Upper lobe of right lung (tissue), 1 donor: ENCODE measurements around the gene ALPL. TPM values are rescaled to one million over a fixed set of nuclear protein-coding genes. Genes with fewer than 3 reads are reported as not detected.

ENCODE experiments used
- ATAC-seq: fragments of 200-7000 bp; cut with Tn5 transposase; one replicate; pipeline ENCODE4 v1.9.1; 2020; ENCODE audit warnings: mild to moderate bottlenecking, moderate library complexity
- DNase-seq: peaks from one replicate; pipeline ENCODE4 v3.0.0-alpha.2; 2020
- H3K27ac ChIP-seq: fragments of 200-600 bp; one replicate; pipeline ENCODE4 v1.8.0; 2022
- H3K27me3 ChIP-seq: fragments of 200-600 bp; one replicate; pipeline ENCODE4 v1.8.0; 2022; ENCODE audit warnings: mild to moderate bottlenecking
- H3K36me3 ChIP-seq: fragments of 200-600 bp; one replicate; pipeline ENCODE4 v1.8.0; 2022
- H3K4me1 ChIP-seq: fragments of 200-600 bp; one replicate; pipeline ENCODE4 v1.8.0; 2022
- H3K4me3 ChIP-seq: fragments of 200-600 bp; one replicate; pipeline ENCODE4 v1.8.0; 2022; ENCODE audit warnings: mild to moderate bottlenecking
- H3K9me3 ChIP-seq: fragments of 200-600 bp; one replicate; pipeline ENCODE4 v1.8.0; 2022
- intact Hi-C: fragments of 100-400 bp; cut with DNase I; formaldehyde crosslinking; loops from one replicate; pipeline ENCODE4 v1.11.0; 2022
- total RNA-seq: library from RNA; stranded (reverse); fragmentation: NEBNext Ultra II Directional; extraction: Animal tissue kit (Norgen Biotek cat#: 25700); gene quantifications from one replicate; pipeline ENCODE4 v1.2.1, GENCODE V29; 2021
- TF ChIP-seq, protein P1 (sequence below): fragments of 200-600 bp; IDR thresholded peaks from one replicate; pipeline ENCODE4 v1.8.0; 2022; ENCODE audit warnings: antibody characterized with exemption
- donor health status: DM: no; HTN: yes; CAD: no; lungs with severe emphysema.

Gene ALPL
- total RNA-seq, 1 donor from 2014 or later: 164 TPM

- DNase-seq (no peak), ATAC-seq (no peak)
- no peak overlapping the region for H3K27ac ChIP-seq
- no peaks in the 10 kb centered on the region for H3K36me3 ChIP-seq
- intact Hi-C loops: loop anchor here (10.0 kb wide), 1 partner anchor 55 kb away; no protein-coding TSS in a partner anchor
- peaks cover 3% of the 10 kb centered on the region for H3K4me1 ChIP-seq
- H3K9me3 ChIP-seq: no peaks in the 10 kb centered on the region
- TF ChIP-seq, protein P1, sequence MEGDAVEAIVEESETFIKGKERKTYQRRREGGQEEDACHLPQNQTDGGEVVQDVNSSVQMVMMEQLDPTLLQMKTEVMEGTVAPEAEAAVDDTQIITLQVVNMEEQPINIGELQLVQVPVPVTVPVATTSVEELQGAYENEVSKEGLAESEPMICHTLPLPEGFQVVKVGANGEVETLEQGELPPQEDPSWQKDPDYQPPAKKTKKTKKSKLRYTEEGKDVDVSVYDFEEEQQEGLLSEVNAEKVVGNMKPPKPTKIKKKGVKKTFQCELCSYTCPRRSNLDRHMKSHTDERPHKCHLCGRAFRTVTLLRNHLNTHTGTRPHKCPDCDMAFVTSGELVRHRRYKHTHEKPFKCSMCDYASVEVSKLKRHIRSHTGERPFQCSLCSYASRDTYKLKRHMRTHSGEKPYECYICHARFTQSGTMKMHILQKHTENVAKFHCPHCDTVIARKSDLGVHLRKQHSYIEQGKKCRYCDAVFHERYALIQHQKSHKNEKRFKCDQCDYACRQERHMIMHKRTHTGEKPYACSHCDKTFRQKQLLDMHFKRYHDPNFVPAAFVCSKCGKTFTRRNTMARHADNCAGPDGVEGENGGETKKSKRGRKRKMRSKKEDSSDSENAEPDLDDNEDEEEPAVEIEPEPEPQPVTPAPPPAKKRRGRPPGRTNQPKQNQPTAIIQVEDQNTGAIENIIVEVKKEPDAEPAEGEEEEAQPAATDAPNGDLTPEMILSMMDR: no peak
- H3K4me3 ChIP-seq: no peak overlapping the region
- no peaks in the 10 kb centered on the region for H3K27me3 ChIP-seq
These were observed 60.8 kb downstream of the ALPL start for GRCh38 chr1:21569820-21570527.

- peaks cover 3% of the 10 kb centered on the region for H3K4me1 ChIP-seq
- DNase-seq (no peak), ATAC-seq (no peak)
- intact Hi-C loops: loop anchor here (10.0 kb wide), 1 partner anchor 56 kb away; no protein-coding TSS in a partner anchor
- no peaks in the 10 kb centered on the region for H3K27me3 ChIP-seq
- H3K4me3 ChIP-seq: no peak overlapping the region
- H3K36me3 ChIP-seq: no peaks in the 10 kb centered on the region
- H3K27ac ChIP-seq: no peak overlapping the region
- H3K9me3 ChIP-seq: no peaks in the 10 kb centered on the region
- TF ChIP-seq, protein P1: no peak
These were observed 61.3 kb downstream of the ALPL start for GRCh38 chr1:21570528-21570875.

DNA sequence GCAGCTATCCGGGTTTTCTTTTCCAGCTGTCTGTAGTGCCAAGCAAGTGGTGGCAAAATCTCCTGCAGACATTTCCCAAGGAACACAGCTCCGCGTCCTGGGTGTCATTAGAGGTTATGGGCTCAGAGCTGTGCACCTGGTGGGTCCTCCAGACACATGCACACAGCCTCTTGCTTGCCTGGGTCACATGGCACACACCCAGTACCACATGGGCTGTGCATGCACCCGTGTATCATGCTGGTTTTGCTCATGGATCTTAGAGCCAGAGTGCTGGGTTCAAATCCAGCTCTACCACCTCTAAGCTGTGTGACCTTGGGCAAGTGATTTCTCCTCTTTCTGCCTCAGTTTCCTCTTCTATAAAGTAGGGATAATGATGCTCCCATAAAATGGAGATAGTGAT is 61.7 kb downstream of the ALPL start:
- DNase-seq (no peak), ATAC-seq (no peak)
- Histone ChIP-seq H3K4me3 (no peak overlapping the region), H3K27me3 (no peaks in the 10 kb centered on the region), H3K4me1 (peaks cover 3% of the 10 kb centered on the region), H3K27ac (no peak overlapping the region), H3K36me3 (no peaks in the 10 kb centered on the region), H3K9me3 (no peaks in the 10 kb centered on the region)
- TF ChIP-seq, protein P1: no peak
- intact Hi-C loops: loop anchor here (10.0 kb wide), 1 partner anchor 56 kb away; no protein-coding TSS in a partner anchor

DNA sequence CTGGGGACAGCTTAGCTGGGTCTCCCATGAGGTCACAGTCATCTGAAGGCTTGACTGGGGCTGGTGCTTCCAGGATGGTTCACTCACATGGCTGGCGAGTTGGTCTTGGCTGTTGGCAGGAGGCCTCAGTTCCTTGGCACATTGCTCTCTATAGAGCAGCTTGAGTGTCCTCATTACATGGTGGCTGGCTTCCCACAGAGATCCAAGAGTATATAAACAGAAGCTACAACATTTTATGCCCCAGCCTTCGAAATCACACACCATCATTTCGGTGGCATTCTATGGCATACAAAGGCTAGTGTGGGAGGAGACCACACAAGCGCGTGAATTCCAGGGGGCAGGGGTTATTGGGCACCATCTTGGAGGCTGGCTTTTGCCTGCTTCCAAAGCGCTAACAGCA is 63.0 kb downstream of the ALPL start:
- TF ChIP-seq, protein P1: no peak
- no peak for DNase-seq
- H3K36me3 ChIP-seq: no peaks in the 10 kb centered on the region
- intact Hi-C loops: loop anchor here (10.0 kb wide), 1 partner anchor 57 kb away; no protein-coding TSS in a partner anchor
- H3K27me3 ChIP-seq: no peaks in the 10 kb centered on the region
- H3K4me1 ChIP-seq: peaks cover 3% of the 10 kb centered on the region
- H3K9me3 ChIP-seq: no peaks in the 10 kb centered on the region
- no peak overlapping the region for H3K4me3 ChIP-seq
- H3K27ac ChIP-seq: no peak overlapping the region
- no peak for ATAC-seq

- ATAC-seq: no peak
- no peak overlapping the region for H3K4me3 ChIP-seq
- no peak for DNase-seq
- no peaks in the 10 kb centered on the region for H3K36me3 ChIP-seq
- TF ChIP-seq, protein P1: no peak
- H3K9me3 ChIP-seq: no peaks in the 10 kb centered on the region
- H3K4me1 ChIP-seq: peaks cover 3% of the 10 kb centered on the region
- H3K27ac ChIP-seq: no peak overlapping the region
- H3K27me3 ChIP-seq: no peaks in the 10 kb centered on the region
- intact Hi-C loops: loop anchor here (10.0 kb wide), 1 partner anchor 58 kb away; no protein-coding TSS in a partner anchor
These were observed 63.6 kb downstream of the ALPL start for GRCh38 chr1:21572735-21573277.
